HG02973 (cell line): Measurements from ENCODE around the gene G3BP2.
A peak's percentile ranks its signal among the peaks of the same experiment; 100 is the strongest.
"Not testable (repeated sequence)": the region's sequence is repeated elsewhere in the genome, so short reads cannot be mapped to it uniquely, and the experiment has no call there.

Experiments
- ATAC-seq: cut with Tn5 transposase; IDR thresholded peaks from one replicate; pipeline ENCODE4 v1.9.1; 2021; ENCODE audit warnings: moderate library complexity; ENCODE audit not compliant: unreplicated experiment

G3BP2 gene

DNA sequence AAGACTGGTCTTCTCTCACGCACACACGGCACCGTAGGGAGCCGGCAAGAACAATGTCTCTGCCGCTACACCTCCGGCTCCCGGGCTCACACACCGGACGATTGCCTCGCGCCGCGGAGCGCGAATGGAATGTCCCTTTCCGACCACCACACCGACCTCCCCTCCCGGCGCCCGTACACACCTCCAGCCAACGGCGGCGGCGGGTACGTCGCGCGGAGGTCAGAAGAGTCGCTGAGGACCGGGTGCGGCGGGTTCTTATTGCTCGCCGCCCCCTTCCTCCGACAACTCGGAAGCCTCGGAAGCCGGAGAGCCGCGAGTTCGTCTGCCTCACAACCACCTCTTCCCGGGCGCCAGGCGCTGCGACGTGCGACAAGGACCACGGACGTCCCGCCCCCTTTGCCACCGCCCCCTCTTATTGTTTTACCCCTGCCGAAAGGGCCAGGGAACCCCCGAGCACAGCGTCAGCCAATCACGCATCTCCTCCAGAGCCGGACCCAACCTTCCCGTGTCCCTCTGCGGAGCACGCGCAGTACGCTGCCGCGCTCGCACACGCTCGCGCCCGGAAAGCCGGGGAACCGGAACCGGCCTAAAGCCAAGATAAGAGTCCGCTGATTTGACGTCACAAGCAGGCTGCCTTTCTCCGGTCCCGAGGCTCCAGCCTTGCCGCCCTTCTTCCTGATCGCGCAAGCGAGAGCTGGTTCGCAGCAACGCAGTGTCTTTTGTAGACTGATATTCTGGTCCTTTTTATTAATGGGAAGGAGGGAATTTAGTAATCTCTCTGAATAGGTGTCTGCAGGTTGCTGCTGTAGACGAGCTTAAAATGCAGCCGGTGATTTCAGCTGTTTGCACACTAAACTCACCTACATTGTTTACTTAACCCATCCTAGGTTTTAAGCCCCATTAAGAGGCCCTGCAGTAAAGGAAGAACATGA is at the start of gene G3BP2:
TSS of gene G3BP2 (minus strand) at position 385 of the 932 bp plus-strand sequence. CDS start 11,386 bp downstream, outside the sequence.
- ATAC-seq, result peak; percentile 90

DNA sequence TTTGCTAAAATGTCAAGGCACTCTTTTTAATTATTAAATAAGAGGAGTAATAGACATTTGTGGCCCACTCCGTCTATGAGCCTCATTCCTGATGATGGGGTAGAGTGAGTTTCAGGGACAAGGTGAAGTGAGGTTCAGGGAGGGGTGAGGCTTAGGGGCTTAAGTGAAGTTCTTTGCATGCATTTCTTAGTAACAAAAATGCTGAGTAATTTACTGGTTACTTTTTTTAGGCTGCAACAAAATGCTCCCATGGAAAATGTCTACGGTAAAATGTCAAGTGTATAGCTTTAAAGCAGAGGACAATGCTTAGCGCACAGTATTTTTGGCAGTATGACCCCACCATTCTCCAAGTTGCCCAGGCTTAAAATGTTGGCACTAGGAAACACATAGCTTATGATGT is 49.2 kb upstream of the G3BP2 start:
- ATAC-seq, result no peak

GRCh38 chr4:75718529-75718928 is 45.3 kb upstream of the G3BP2 start:
- ATAC-seq, result no peak

- ATAC-seq, result no peak
Measured at GRCh38 chr4:75717408-75717807, 44.2 kb upstream of the G3BP2 start.

- not testable (repeated sequence) for ATAC-seq
Measured at GRCh38 chr4:75716054-75716453, 42.8 kb upstream of the G3BP2 start.

- peak; percentile 51 for ATAC-seq
Measured at GRCh38 chr4:75715105-75715799, 42.0 kb upstream of the G3BP2 start.

GRCh38 chr4:75714704-75715103 is 41.5 kb upstream of the G3BP2 start:
- ATAC-seq, result no peak

DNA sequence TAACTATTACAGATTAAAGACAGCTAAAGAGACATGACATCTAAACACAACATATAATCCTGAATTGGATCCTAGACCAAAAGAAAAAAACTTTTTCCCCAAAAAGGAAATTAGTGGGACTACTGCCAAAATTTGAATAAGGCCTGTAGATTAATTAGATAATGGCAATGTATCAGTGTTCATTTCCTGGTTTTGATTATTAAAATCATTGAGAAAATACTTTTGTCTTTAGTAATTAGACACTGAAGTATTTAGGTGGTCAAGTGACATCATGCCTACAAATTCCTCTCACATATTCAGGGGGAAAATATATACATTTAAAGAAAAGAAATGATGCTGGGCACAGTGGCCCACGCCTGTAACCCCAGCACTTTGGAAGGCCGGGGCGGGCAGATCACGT is 40.8 kb upstream of the G3BP2 start:
- ATAC-seq, result no peak

DNA sequence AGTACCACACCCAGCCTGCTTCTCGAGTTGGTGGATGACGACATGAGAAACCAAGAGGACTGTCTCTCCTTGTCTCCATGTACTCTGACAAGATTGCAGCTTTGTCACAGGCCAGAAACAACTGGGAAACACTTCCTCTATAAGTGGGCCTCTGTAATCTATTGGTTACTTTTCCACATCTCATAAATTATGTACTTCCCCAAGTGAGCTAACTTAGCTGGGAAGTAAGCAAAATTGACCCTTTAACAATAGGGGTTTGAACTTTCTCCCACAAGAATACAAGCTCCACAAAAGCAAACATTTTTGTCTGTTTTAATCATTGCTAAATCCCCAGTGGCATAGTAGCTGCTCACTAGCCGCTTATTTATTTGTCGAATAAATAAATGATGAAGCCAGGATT is 37.0 kb upstream of the G3BP2 start:
- no peak for ATAC-seq

- ATAC-seq, result no peak
Measured at GRCh38 chr4:75708218-75708691, 35.0 kb upstream of the G3BP2 start.

DNA sequence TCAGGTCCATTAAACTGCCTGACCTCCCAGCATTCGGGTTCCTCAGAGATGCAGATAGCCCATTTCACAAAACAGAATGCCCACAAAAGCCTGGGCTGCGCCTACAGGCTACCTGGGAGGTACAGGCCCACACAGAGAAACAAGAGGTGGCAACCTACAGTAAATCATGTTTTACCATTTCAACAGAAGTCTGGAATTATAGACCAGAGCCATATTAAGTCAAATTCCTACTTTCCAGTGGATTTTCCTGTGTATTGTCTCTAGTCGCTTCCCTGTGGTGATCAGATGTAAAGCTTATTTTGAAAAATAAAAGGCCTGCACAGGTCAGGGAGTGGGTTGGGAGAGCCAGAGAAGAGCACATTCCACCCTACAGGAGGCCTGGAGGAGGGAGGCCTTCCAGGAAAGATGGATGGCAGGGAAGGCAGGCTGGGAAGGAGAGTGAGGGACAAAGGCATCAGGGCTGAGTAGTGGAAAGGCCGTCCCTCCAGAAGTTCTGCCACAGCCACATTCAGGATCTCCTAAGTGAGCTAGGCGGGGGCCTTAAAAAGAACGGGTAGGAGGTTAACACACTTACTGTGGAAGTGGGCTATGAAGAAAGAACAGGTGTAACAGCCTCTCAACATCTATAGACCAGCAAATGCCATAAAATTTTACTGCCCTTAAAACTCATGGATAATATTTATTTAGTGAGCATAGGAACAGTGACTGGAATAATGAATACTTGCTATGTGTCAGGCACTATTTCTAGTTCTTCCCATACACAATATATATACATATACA is 32.2 kb upstream of the G3BP2 start:
- ATAC-seq, result no peak

DNA sequence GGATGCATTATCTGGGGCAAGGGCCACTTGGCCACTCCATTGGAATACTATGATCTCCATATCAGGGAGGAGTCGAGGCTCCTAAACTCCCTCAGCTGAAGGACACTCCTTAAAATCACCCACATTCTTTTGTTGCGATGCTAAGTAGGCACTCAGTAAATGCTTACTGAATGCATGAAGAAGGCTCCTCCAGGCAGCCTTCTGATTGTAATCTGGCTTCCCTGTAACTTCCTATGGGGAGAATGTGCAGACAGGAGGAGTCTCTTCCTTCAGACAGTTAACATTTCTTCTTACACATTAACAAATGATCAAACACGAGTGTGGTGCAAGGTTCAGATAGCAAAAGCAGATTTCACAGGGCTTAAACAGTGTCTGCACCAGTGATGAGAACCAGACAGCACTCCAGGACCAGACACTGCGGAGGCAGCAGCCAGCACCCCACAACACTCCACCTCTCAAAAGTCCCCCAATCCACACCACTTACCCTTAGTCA is 29.8 kb upstream of the G3BP2 start:
- ATAC-seq, result no peak

- no peak for ATAC-seq
Measured at GRCh38 chr4:75699299-75699698, 26.1 kb upstream of the G3BP2 start.

- peak; percentile 18 for ATAC-seq
Measured at GRCh38 chr4:75698963-75699228, 25.7 kb upstream of the G3BP2 start.

- peak; percentile 81 for ATAC-seq
Measured at GRCh38 chr4:75698162-75698962, 25.2 kb upstream of the G3BP2 start.

DNA sequence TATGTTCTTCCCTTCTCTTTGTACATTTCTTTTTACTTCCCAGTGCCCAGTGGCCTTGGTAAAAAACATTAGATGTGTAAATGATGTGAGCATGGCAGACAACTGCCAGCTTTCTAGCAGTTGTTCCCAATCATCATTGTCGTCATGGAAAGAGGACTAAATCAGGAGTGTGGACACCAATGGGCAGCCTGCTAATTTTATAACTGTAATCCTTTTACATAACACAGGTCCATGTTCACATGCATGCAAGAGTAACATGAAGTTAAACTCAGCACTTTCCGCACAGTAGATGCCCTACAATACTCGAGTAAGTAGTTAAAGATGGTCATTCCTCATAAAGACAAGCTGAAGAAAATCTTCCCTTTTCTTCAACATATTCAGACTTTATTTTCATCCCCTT is 23.4 kb upstream of the G3BP2 start:
- no peak for ATAC-seq

GRCh38 chr4:75696071-75696470 is 22.9 kb upstream of the G3BP2 start:
- ATAC-seq, result no peak

- ATAC-seq, result not testable (repeated sequence)
Measured at GRCh38 chr4:75692066-75692465, 18.9 kb upstream of the G3BP2 start.

GRCh38 chr4:75687125-75687524 is 13.9 kb upstream of the G3BP2 start:
- ATAC-seq, result not testable (repeated sequence)

- ATAC-seq, result no peak
Measured at GRCh38 chr4:75686346-75686745, 13.1 kb upstream of the G3BP2 start.
